ENCODE measurements around the gene ISOC2.
"Not testable (repeated sequence)": the region's sequence is repeated elsewhere in the genome, so short reads cannot be mapped to it uniquely, and the experiment has no call there.

Gene ISOC2

GRCh38 chr19:55419103-55419502 is 42.3 kb downstream of the ISOC2 start:
- DNase-seq (ENCODE audit: low read depth), result no peak
- no peak overlapping the region for H3K4me3 ChIP-seq (ENCODE audit: control insufficient read depth, low read depth, low read length)
- TF ChIP-seq CTCF (conservative IDR thresholded peaks at IDR 0.05; ENCODE audit: control insufficient read depth, insufficient read depth, low read depth, low read length), result no peak

GRCh38 chr19:55418185-55418584 is 43.3 kb downstream of the ISOC2 start:
- TF ChIP-seq CTCF (conservative IDR thresholded peaks at IDR 0.05; ENCODE audit: control insufficient read depth, insufficient read depth, low read depth, low read length), result peak; percentile 75
- DNase-seq (ENCODE audit: low read depth), result peak; percentile 85
- no peak overlapping the region for H3K4me3 ChIP-seq (ENCODE audit: control insufficient read depth, low read depth, low read length)

GRCh38 chr19:55410168-55410567 is 51.3 kb downstream of the ISOC2 start:
- H3K4me3 ChIP-seq (ENCODE audit: control insufficient read depth, low read depth, low read length), result no peak overlapping the region
- TF ChIP-seq CTCF (conservative IDR thresholded peaks at IDR 0.05; ENCODE audit: control insufficient read depth, insufficient read depth, low read depth, low read length), result no peak
- DNase-seq (ENCODE audit: low read depth), result no peak

GRCh38 chr19:55409179-55409578 is 52.3 kb downstream of the ISOC2 start:
- DNase-seq (ENCODE audit: low read depth); H3K4me3 ChIP-seq (ENCODE audit: control insufficient read depth, low read depth, low read length): not testable (repeated sequence)

- H3K4me3 ChIP-seq (ENCODE audit: control insufficient read depth, low read depth, low read length), result peak overlapping the region; percentile 45
- DNase-seq (ENCODE audit: low read depth), result no peak
- no peak for TF ChIP-seq CTCF (conservative IDR thresholded peaks at IDR 0.05; ENCODE audit: control insufficient read depth, insufficient read depth, low read depth, low read length)
These were observed 52.9 kb downstream of the ISOC2 start for GRCh38 chr19:55408533-55408872.

- peak overlapping the region; percentile 48 for H3K4me3 ChIP-seq (ENCODE audit: control insufficient read depth, low read depth, low read length)
- no peak for TF ChIP-seq CTCF (conservative IDR thresholded peaks at IDR 0.05; ENCODE audit: control insufficient read depth, insufficient read depth, low read depth, low read length)
- DNase-seq (ENCODE audit: low read depth), result peak; percentile 99
These were observed 53.5 kb downstream of the ISOC2 start for GRCh38 chr19:55407800-55408532.

GRCh38 chr19:55407550-55407799 is 54.0 kb downstream of the ISOC2 start, which contains the start of gene UBE2S:
TSS of gene UBE2S (minus strand) at chr19:55407788. CDS start at chr19:55407589, 199 bp downstream.
- not testable (repeated sequence) for DNase-seq (ENCODE audit: low read depth)
- H3K4me3 ChIP-seq (ENCODE audit: control insufficient read depth, low read depth, low read length), result peak within 1 kb of the TSS; percentile 78

GRCh38 chr19:55406826-55407549 is 54.5 kb downstream of the ISOC2 start:
- no peak for TF ChIP-seq CTCF (conservative IDR thresholded peaks at IDR 0.05; ENCODE audit: control insufficient read depth, insufficient read depth, low read depth, low read length)
- peak overlapping the region; percentile 78 for H3K4me3 ChIP-seq (ENCODE audit: control insufficient read depth, low read depth, low read length)
- peak; percentile 41 for DNase-seq (ENCODE audit: low read depth)
